Central memory CD4-positive, alpha-beta T cell (primary cell): ENCODE measurements around the gene VANGL2.

Experiments
- DNase-seq: peaks from one replicate; pipeline ENCODE4 v3.0.0; 2022

The VANGL2 gene

DNA sequence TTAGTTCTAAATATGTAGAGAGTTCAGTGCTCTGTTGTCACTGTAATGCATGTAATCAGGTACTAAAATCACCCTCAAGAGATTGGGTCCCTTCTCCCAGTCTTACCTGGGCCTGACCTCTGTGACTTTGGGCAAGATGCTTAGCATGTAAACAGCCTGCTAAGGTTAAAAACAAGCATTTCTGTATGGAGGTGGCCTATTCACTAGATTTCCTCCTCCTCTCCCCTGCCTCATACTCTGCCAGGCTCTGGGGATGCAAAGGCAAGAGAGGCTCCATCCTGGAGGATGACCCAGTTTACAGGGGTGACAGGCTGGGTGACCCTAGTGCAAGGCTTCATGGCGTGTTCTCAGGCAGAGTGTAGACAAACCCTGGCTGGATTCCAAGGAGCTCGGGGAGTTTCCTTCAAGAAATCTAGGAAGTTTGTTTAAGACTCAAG is 28.8 kb downstream of the VANGL2 start:
- no peak for DNase-seq

DNA sequence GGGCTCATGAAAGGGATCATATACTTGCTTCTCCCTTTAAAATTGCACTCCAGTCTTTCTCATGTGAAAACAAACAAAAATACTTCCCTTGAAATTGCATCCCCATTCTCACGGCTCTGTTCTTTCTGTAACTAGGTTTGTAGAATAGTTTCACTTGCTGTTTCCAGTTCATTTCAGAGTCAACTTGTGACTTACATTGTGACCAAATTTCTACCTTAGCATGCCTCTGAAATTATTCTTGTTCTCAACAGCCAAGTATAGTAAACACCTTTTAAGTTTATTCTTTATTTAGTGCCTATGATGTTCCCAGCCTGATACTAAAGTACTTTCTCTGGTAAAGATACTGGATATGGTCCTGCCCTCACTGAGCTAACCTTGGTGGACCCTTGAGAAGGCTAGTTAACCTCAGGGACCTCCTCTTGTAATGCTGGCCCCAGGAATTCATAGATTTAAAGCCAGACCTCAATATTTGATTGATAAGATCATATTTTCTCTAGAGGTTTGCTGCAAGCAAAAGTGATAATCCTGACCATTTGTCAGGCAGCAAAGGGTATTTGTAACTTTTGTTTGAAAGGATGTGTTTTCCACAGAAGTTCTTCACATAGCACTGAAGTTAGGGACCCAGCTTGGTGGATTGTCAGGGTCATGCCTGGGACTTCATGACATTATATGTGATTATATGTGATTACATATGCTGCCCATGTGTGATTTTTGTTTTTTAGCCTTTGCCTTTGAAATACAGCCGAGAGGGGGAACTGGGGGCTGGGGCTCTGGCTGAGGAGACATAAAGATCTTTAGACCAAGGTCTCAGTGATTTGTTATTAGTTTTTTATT is 29.6 kb downstream of the VANGL2 start:
- DNase-seq: no peak

GRCh38 chr1:160431006-160431405 is 30.6 kb downstream of the VANGL2 start:
- DNase-seq: no peak

DNA sequence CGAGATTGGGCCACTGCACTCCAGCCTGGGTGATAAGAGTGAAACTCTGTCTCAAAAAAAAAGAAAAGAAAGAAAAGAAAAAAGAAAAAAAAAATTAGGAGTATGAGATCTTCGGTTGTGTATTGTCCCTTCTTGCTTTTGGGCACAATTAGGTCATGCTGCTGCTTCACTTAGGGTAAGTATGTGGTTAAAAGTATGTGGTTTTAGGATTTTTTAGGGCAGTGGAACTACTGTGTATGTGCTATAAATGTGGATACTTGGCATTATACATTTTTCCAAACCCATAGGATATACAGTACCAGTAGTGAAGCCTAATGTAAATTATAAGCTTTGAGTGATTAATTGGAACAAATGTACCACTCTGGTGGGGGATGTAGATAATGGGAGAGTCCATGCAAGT is 31.2 kb downstream of the VANGL2 start:
- no peak for DNase-seq

GRCh38 chr1:160432371-160432786 is 32.0 kb downstream of the VANGL2 start:
- no peak for DNase-seq

- no peak for DNase-seq
These were observed 36.6 kb downstream of the VANGL2 start for GRCh38 chr1:160436966-160437365.

DNA sequence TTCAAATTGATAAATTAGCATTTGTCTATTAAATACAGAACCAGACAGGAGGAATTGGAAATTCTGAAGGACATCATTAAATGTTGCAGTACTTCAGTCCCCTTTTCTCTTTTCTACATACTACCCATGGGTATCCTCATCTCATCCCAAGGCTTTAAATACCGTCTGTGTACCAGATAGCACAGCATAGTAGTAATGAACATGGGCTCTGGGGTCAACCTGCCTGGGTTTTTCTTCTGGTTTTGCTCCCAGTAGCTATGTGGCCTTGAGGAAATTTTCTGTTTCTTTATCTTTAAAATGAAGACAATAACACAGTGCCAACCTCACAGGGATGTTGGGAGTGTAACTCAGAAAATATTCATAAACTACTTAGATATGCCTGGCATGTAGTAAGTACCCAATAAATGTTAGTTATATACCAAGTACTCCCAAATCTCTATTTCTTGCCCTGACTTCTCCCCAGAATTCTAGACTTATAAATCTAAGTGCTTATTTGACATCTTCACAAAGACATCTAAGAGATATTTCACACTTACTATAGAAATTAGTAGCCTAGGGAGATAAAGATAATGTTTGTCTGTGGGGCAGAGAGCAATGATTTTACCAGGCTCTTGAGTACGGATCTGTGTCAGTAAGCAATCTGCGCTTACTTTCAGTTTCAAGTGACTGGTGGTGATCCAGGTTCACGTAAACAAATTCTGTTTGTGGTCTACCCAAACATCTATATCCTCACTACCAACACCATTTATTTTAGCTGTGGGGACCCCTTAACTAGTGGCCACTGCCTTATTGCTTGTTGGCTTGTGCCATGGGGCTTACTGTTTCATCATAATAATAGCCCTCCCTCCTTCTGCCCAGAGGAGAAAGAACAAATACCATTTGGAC is 37.3 kb downstream of the VANGL2 start:
- peak; percentile 56 for DNase-seq

DNA sequence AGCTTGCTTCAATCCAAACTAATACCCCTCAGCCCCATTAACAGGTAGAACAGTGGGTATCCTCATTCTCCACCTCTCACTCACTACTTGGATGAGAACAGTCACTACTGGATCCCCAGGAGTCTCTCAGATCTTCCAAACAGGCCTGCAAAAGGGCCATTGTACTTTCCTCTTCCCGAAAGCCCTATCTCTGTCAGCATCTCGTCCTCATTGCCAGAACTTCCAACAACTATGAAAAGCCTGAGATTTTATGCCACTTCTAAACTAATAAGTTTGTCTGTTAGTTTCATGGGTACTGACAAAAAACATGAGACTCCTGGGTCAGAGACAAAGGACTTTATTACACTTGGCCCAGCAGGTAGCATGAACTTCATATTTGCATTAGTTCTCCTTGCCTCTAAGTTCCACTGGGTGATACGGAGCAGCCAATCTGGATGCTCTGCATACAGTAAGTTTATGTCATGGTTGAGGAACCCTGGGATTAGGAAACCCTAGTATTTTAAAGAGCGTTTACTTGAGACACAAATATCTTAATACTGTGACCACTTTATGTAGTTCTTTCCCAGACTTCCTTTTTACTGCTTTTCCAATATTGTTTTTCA is 38.1 kb downstream of the VANGL2 start:
- no peak for DNase-seq

GRCh38 chr1:160438935-160439334 is 38.6 kb downstream of the VANGL2 start:
- DNase-seq: no peak

DNA sequence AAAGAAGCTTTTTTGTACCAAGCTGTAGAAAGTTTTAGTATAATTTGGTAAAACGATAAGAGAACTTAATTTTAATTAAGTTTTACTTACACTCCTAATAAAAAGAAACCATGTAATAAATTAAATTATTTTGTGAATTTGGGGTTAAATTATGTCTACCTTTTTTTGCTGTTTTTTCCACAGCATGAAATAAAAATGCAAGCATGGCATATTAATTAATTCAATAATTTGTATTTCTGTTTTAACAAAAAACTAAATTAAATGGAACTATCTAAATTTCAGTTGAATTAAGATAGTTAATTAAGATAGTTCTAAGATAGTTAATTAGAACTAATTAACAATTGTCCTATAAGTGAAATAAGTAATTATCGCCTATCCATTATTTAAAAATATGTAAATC is 39.4 kb downstream of the VANGL2 start:
- DNase-seq: no peak

DNA sequence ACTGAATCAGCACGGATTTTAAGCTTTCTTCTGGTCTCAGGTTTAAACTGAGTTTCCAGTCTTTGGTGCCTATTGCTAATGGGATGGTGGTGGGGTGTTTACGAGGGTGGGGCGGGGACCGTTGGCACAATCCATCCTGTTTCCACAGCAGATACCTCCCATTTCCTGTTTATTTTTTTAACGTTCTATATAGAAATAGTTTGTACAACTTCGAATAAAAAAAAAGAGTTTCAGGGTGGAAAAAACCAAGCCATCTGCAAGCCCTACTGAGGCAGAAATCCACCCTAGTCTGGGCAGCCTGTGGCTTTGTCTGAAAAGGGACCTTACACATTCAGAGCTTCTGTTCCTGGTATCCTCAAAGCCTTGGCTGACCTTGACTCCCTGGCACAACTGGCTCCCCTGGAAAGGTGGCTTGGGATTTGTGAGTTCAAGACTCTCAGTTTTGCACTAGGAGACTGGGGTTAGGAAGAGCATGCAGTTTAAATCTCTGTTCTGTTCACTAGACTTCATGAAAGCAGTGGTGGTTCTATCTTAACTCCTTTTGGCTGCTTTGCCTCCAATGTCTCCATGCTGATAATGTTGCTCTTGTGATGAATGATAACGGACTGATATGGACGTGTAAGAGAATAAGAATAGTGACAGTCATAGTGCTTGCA is 46.7 kb downstream of the VANGL2 start:
- no peak for DNase-seq

- no peak for DNase-seq
These were observed 49.1 kb downstream of the VANGL2 start for GRCh38 chr1:160449494-160449893.

DNA sequence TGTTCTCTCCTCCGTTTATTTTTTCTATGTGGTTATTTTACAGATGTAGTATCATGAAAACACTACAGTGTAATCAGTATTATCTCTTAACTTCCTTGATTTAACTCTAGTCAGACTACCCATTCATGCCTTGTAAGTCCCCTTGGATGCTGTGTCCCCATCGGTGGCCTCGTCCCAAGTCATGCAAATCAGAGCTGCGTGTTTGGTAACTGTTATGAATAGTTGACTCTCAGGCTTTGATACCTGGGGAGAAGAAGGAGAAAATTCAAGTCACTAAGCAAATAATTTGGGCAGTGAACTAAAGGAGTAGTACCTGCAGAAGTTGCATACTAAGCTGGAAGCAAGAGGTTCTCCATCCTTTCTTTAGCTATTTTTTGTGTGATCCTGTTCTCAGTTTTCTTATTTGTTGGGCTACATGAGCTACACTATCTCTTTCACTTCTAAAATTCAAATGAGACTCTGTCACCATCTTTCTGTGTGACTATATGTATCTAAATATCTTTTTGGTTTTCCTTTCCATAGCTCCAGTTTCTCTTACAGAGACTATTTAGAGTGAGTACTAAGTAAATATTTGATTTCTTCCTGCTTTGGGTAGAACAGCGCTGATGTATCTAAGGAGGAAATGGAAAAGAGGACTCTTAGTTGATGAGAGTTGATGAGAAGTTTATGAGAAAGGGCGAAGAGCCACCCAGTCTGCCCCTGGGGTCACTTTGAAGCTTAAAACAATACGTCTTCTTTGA is 50.9 kb downstream of the VANGL2 start:
- no peak for DNase-seq

- no peak for DNase-seq
These were observed 51.5 kb downstream of the VANGL2 start for GRCh38 chr1:160451859-160452232.

DNA sequence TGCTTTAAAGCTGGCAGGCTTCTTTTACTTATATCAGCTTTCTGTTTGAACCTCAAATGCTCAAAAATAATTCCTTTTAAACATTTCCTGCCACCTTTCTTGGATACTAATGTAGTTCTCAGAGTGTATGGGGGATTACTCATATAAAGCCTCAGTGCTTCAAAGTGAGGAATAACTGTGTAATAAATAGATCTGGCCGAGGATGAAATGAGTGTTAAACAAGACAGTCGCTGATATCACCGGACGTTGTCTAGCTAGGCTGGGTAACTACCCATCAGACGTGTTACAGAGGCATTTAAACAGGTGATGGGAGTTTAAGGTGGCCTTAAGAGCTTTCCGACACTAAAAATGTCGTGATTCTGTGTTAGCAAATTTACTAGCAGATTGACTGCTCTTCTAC is 53.1 kb downstream of the VANGL2 start:
- DNase-seq: no peak

DNA sequence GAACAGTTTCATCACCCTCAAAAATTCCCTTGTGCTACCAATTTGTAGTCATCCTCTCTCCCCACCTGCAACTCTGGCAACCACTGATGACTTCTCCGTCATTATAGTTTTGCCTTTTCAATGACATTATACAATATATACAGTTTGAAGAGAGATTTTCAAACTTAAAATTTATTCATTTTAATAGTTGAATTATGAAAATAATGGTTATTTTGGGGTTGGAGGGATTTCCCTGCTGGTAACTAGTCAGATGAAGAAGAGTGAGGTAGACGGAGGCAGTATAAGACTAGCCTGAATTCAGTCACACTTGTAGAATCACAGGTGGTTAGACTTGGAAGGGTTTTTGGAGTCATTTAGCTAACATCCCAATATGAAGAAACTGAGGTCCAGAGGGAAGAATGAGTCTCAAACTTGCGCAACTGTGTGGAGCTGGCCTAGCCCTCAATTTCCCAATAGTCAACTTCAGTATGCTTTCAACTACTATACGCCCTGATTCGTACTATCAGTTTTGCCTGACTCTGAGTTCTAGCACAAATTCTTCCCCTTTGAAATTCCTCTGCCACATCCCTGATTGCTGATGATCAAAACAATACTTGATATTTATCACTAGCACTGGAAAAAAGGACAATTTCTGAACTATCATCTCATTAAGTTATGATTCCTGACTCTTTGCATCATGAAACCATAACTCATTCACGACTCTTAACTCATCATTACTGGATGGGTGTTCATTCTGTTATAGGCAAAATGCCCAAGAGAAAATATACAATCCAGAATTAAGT is 54.2 kb downstream of the VANGL2 start:
- no peak for DNase-seq

DNA sequence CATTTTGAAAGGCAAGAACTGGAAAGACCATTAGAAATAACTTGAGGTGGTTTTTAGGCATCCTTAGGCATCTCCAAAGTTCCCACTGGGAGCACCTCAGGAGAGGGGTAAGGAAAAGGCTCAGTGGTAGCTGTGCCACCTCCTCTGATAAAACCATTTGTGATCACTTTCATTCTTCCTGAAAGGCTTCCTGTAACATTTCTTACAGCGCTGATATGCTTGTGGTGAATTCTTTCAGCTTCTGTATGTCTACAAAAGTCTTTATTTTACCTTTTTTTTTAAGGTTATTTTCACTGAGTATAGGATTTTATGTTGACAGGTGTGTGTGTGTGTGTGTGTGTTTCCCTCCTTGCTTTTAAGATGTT is 54.8 kb downstream of the VANGL2 start:
- DNase-seq: no peak

- no peak for DNase-seq
These were observed 58.7 kb downstream of the VANGL2 start for GRCh38 chr1:160459056-160459455.

DNA sequence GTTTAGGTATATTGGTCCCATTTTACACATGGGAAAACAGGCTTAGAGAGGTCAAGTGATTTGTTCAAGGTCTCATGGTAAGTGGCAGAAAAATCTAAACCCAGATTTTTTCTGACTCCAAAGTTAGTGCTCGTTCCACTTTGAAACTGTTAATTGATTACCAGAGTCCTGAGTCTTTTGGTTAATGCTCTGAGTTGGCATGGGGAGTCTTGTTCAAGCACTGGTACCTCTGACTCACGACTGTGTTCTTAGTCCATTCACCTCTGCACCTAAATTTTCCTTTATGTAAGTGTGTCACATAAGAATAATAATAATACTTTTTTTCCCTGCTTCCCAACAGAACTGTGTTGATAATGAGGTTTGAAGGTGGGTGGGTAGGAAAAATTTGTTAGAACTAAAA is 59.3 kb downstream of the VANGL2 start:
- DNase-seq: no peak

- DNase-seq: no peak
These were observed 59.9 kb downstream of the VANGL2 start for GRCh38 chr1:160460214-160460642.

GRCh38 chr1:160460683-160461287 is 60.4 kb downstream of the VANGL2 start:
- no peak for DNase-seq
